ENCODE measurements around the gene PROCA1. TPM values are rescaled to one million over a fixed set of nuclear protein-coding genes. Genes with fewer than 3 reads are reported as not detected.

PROCA1 gene
- total and polyA plus RNA-seq, 2 of the 13 experiments (the other 11 are each of a cell fraction or from before 2014, with no cell fraction given), result 0.73 to 1.5 TPM

GRCh38 chr17:28707339-28707720 is 4.4 kb downstream of the PROCA1 start:
- FAIRE-seq, result no peak
- H3K36me3 ChIP-seq (replicated peaks in 1 of 2; ENCODE audit: control insufficient read depth in 1 of 2, insufficient read depth in 2 of 2, low read length in 2 of 2), result peaks cover 6 to 9% of the 10 kb centered on the region in 2 experiments
- no peaks in the 10 kb centered on the region for H3K79me2 ChIP-seq (ENCODE audit: insufficient read depth, low read length)
- no peak overlapping the region for H2AFZ ChIP-seq (ENCODE audit: low read length)
- no peak overlapping the region for H3K4me3 ChIP-seq (replicated peaks in 1 of 3; ENCODE audit: insufficient read depth in 1 of 3, low read depth in 2 of 3, low read length in 3 of 3)
- in situ Hi-C loops (cut with HindIII; ENCODE audit: extremely low pct_ligation_motif_present, low pct_unique_long_range_greater_than_20kb), result no loop called here
- CTCF ChIA-PET (ENCODE audit: low intra/inter-chr PET ratio, low total read pairs), result no interaction called here
- no peak overlapping the region for H3K4me2 ChIP-seq (ENCODE audit: low read depth, low read length)
- H3K4me1 ChIP-seq (ENCODE audit: insufficient read depth, low read length), result peaks cover 49% of the 10 kb centered on the region
- no peaks in the 10 kb centered on the region for H3K27me3 ChIP-seq (ENCODE audit: control insufficient read depth in 1 of 2, insufficient read depth in 2 of 2, low read length in 2 of 2)
- no TSS peak for BruUV-seq (replicated peaks)
- no peak overlapping the region for H3K9ac ChIP-seq (ENCODE audit: insufficient read depth, low read depth, low read length)
- no peaks in the 10 kb centered on the region for H3K9me3 ChIP-seq (ENCODE audit: low read length)
- TF ChIP-seq ZSCAN29 (CRISPR knock-in tag; conservative IDR thresholded peaks at IDR 0.05), result no peak
- TF ChIP-seq AGO1 (IDR thresholded peaks at IDR 0.05; ENCODE audit: low read depth, low read length, poor library complexity, severe bottlenecking), result no peak
- TF ChIP-seq E2F2 (CRISPR knock-in tag; IDR thresholded peaks at IDR 0.05; ENCODE audit: borderline replicate concordance), result no peak
- TF ChIP-seq SAFB2 (CRISPR knock-in tag; IDR thresholded peaks at IDR 0.05; ENCODE audit: borderline replicate concordance, low read depth), result no peak
- TF ChIP-seq PBX2 (CRISPR knock-in tag; IDR thresholded peaks at IDR 0.05), result no peak
- no peak for TF ChIP-seq ZSCAN31 (CRISPR knock-in tag; IDR thresholded peaks at IDR 0.05; ENCODE audit: low read depth)
- POLR2A ChIA-PET, result interaction anchor here (10.1 to 10.8 kb wide), 2 partner anchors 8 to 14 kb away, joined by 145 to 220 read pairs; partner anchors contain the start of gene RPL23A
- WGBS (ENCODE audit: low lambda C conversion rate), result 91% methylated on average over 2 of the region's 2 CpGs
- intact Hi-C loops (cut with micrococcal nuclease; ENCODE audit: unreplicated experiment), result no loop called here
- no peak overlapping the region for H3K27ac ChIP-seq (ENCODE audit: extremely low read length, insufficient read depth, low read length)
- no peak for ATAC-seq
- H4K20me1 ChIP-seq (ENCODE audit: insufficient read depth, low read length), result no peaks in the 10 kb centered on the region
- DNase-seq (ENCODE audit: low spot score), result no peak

All from HepG2 (cell line).